GM21825 (cell line): ENCODE measurements around the gene GFRA4.

Experiments
- ATAC-seq: cut with Tn5 transposase; IDR thresholded peaks from one replicate; pipeline ENCODE4 v1.9.1; 2021; ENCODE audit warnings: mild to moderate bottlenecking, moderate library complexity; ENCODE audit not compliant: unreplicated experiment

GFRA4 gene

DNA sequence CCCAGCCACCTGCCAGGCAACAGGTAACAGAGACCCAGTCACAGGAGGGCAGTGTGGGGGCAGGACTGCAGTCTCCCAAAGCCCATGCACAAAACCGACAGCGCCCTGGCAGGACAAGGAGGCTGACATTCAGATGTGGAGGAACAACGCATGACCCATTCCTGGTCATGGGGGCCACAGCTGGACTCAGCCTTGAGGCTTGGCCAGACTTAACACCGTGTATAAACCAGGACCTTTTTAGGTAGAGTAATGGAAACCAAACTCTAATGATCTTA lies 8.1 kb downstream of the GFRA4 start:
- no peak for ATAC-seq

DNA sequence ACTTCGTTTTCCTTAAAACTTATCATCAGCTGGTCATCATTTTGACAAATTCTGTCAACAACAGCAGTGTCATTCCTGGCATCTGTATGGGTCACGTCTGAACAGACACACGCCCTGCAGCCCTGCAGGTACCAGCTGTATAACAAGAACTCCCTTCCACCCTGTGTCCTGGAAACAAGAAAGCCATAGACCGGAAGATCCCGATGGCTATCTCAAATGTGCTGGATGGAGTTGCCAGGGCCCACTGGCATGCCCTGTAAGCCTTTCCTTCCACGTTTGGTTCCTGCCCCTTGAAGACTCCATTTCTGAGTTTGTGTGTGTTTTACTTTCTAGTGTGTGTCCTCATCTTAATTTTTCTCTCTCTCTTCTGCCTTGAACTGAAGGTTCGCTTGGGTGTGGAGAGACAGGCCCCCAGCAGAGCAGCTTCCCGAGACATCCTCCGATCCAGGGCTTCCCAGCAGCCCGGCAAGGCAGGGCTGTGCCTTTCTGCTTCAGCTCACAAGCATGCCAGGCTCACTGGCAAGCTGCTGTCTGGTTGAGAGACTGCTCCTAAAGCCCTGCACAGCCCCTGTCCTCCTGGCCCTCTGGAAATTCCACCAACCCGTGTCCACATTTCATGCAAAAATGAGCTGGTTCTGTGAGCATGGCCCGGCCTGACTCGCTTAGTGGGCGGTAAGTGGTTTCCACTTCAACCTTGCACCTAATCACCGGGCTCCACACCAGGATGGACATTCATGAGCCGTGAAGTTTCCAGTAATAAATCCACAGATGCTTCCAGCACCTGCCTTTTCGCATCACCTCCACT lies 8.7 kb downstream of the GFRA4 start:
- no peak for ATAC-seq

GRCh38 chr20:3653921-3654320 lies 9.3 kb downstream of the GFRA4 start:
- no peak for ATAC-seq

GRCh38 chr20:3652676-3653596 lies 10.3 kb downstream of the GFRA4 start:
- no peak for ATAC-seq

GRCh38 chr20:3652221-3652620 lies 11.0 kb downstream of the GFRA4 start:
- no peak for ATAC-seq

DNA sequence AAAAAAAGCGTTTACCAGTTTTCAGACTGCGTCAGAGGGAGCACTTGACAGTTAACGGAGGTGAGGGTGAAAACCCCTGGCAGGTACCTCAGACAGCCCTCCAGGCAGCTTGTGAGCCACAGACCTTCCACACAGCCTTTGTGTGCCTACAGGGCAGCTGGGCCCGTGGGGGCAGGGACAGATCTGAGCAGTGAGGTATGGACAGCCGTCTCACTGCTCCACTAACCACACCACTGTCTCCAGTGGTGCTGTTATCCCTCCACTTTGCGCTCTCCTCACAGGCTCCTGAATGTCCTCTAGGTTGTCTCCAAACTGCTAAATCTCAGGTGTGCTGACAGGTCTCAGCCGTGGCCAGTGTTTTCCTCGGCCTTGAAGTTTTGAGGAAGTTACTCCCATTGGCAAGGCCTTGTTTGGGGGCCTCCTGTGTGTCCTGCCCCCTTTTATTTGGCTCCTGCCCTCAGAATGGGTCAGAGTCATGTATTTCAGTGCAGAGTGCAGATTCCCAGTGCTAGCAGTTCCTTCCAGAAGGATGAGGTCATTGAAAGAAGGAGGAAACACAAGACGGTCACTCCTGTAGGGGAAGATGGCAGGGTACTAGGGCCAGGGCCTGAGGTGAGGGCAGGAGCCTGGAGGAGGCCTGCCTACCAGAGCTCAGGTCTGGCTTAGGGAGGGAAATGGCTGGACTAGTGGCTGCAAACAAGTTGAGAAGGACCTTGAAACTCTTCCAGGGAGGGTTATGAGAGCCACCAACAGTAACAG lies 11.8 kb downstream of the GFRA4 start:
- no peak for ATAC-seq

- ATAC-seq = no peak
Measured at GRCh38 chr20:3648951-3649350, 14.2 kb downstream of the GFRA4 start.

- no peak for ATAC-seq
Measured at GRCh38 chr20:3647473-3647872, 15.7 kb downstream of the GFRA4 start.

DNA sequence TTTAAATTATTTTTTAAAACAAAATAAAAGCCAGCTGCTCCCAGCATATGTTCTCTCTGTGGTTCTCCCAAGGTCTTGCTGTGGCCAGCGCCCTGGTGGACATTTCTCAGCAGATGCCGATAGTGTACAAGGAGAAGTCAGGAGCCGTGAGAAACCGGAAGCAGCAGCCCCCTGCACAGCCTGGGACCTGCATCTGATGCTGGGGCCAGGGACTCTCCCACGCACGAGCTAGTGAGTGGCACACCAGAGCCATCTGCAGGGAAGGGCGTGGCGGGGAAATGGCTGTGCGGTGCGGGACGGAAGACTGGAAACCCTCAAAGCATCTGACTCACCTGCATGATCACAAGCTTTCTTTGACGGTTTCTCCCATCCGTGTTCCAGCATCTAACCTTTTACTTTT lies 16.5 kb downstream of the GFRA4 start:
- no peak for ATAC-seq

- ATAC-seq = no peak
Measured at GRCh38 chr20:3646067-3646440, 17.1 kb downstream of the GFRA4 start.

GRCh38 chr20:3645309-3646066 lies 17.7 kb downstream of the GFRA4 start:
- ATAC-seq = no peak

DNA sequence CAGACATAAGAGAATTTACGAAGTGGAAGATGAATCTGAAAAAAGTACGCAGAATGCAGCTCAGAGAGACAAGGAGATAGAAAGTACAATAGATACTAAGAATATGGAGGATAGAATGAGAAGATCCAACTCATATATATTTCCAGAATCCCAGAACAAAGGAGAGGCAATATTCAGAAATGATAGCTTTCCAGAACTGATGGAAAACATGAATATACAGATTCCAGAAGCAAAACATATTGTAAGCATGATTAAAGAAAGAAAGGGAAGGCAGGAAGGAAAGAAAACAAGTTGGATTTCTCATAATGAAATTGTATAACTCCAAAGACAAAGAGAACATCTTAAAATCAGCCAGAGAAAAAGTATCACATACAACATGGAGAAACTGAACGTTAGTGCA lies 22.9 kb downstream of the GFRA4 start:
- ATAC-seq = no peak

DNA sequence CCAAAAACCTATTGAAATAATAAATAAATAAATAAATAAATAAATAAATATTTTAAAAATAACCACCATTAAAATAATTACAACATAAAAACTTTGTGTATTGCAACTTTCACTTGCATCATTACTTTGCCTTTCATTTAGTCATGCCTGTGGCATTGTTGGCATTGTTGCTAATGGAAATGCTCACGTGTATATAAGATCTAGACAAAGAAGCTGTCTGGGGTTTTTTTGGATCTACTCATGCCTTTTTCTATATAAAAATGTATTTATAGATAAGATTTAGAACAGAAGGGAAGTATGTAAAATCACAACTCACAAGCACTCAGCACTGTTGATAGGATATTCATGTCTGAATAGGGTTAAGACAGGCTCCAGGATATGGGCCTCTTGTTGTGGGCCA lies 27.9 kb downstream of the GFRA4 start:
- ATAC-seq = no peak

- no peak for ATAC-seq
Measured at GRCh38 chr20:3633913-3634478, 29.2 kb downstream of the GFRA4 start.

DNA sequence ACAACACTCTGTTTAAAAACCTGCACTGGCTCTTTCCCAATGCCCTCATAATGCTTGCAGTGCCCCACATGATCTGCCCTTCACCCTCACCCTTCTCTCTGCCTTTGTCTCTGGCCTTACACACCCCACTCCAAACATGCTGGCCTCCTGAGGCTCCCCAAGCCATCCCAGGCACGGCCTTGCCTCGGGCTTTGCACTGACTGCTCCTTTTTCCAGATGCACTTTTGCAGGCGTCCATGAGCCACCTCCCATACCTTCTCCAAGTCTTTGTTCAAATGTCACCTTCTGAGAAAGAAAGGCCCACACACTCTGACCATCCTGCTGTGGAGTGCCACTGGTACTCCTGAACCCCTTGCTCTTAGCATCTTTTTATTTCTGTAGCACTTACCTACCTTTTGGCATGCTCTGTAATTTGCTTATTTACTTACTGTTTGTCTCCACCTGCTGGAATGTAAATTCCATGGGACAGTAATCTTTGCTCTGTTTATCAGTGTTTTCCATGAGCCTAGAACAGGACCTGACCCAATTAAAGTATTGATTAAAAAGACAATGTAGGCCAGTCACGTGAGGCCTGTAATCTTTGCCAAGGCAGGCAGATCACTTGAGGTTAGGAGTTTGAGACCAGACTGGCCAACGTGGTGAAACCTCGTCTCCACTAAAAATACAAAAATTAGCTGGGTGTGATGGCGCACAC lies 30.7 kb downstream of the GFRA4 start:
- ATAC-seq = no peak

GRCh38 chr20:3631534-3631933 lies 31.7 kb downstream of the GFRA4 start:
- no peak for ATAC-seq

GRCh38 chr20:3630429-3630828 lies 32.8 kb downstream of the GFRA4 start:
- no peak for ATAC-seq

GRCh38 chr20:3629893-3630292 lies 33.3 kb downstream of the GFRA4 start:
- no peak for ATAC-seq

GRCh38 chr20:3628502-3629314 lies 34.5 kb downstream of the GFRA4 start:
- no peak for ATAC-seq
